Regular cardiac myocyte (primary cell): Measurements from ENCODE around the gene UQCRC2. TPM values are rescaled to one million over a fixed set of nuclear protein-coding genes. Genes with fewer than 3 reads are reported as not detected.

Source experiments
- total RNA-seq: library from RNA; depleted of rRNA; stranded (reverse); fragments of >200 nt; gene quantifications from 2 replicates; pipeline ENCODE4 v1.2.3, GENCODE V29; 2014

UQCRC2 gene
- 190 and 206 TPM in 2 replicates for total RNA-seq

GRCh38 chr16:21952793-21953540, at the start of gene UQCRC2:
Gene UQCRC2 (plus strand): TSS chr16:21953361. CDS start chr16:21953424, 63 bp downstream.

GRCh38 chr16:22007509-22008214, 54.5 kb downstream of the UQCRC2 start, which contains the start of gene MOSMO:
Gene MOSMO (plus strand): TSS chr16:22008111. CDS start chr16:22008302, 191 bp downstream.

Other genes with a start within 250 kb of the UQCRC2 start
- 15.0 and 23.7 TPM in 2 replicates for gene NPIPB4, start 95.6 kb upstream of the UQCRC2 start, total RNA-seq
- gene PDZD9, start 47.8 kb downstream of the UQCRC2 start, total RNA-seq, result not detected in 2 replicates
- 10.7 and 14.6 TPM in 2 replicates for gene MOSMO, start 54.8 kb downstream of the UQCRC2 start, total RNA-seq
- gene VWA3A, start 139.2 kb downstream of the UQCRC2 start, total RNA-seq, result under 0.01 TPM in 1 of 2 replicates, not detected in the other
- gene SDR42E2, start 209.1 kb downstream of the UQCRC2 start, total RNA-seq, result not detected in 2 replicates